HG03575 (cell line): Measurements from ENCODE around the gene CMYA5.

ENCODE experiments used
- ATAC-seq: cut with Tn5 transposase; IDR thresholded peaks from one replicate; pipeline ENCODE4 v1.9.1; 2021; ENCODE audit not compliant: unreplicated experiment, insufficient number of reproducible peaks, low FRiP score; ENCODE audit errors: extremely low read depth

The CMYA5 gene

GRCh38 chr5:79785983-79786382 is 96.3 kb downstream of the CMYA5 start:
- no peak for ATAC-seq

- ATAC-seq: no peak
Measured at GRCh38 chr5:79787448-79787847, 97.8 kb downstream of the CMYA5 start.

DNA sequence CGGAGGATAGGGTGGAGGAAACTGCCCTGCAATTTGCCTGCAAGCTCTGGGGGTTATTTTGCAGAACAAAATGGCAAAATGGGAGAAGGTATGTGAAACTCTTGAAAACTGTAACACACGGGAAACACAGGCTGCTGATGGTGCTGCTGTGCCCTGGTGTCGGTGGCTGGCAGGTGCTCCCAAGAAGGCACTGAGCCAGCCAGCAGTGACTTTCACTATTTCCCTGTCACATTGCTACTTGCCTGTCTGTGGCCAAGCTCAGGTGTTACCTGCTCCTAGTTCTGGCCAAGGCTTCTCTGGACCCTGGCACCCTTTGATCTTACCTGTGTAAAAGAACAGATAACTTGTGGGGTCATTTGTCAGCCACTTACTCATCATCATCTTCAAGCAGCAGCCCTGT is 102.2 kb downstream of the CMYA5 start:
- ATAC-seq: no peak

GRCh38 chr5:79792463-79792862 is 102.8 kb downstream of the CMYA5 start:
- no peak for ATAC-seq

GRCh38 chr5:79793304-79793703 is 103.7 kb downstream of the CMYA5 start:
- no peak for ATAC-seq

DNA sequence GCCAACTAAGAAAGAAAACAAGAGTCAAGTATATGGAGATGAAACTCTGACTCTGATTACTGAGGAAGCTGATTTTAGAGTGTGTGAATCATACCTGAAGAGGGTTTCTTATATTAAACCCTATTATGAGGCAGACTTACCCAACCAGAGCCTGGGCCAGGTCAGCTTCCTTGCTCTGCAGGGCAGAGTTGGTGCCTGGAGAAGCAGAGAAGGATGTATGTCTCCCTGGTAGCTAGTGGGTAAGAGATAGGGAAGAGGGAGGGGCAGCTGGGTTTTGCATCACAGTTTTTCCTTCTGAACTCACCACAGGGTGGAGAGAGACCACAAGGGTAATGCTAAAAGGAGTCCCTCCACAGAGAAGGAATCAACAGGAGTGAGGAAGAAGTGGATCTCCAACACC is 104.1 kb downstream of the CMYA5 start:
- no peak for ATAC-seq

- no peak for ATAC-seq
Measured at GRCh38 chr5:79794347-79794746, 104.7 kb downstream of the CMYA5 start.

DNA sequence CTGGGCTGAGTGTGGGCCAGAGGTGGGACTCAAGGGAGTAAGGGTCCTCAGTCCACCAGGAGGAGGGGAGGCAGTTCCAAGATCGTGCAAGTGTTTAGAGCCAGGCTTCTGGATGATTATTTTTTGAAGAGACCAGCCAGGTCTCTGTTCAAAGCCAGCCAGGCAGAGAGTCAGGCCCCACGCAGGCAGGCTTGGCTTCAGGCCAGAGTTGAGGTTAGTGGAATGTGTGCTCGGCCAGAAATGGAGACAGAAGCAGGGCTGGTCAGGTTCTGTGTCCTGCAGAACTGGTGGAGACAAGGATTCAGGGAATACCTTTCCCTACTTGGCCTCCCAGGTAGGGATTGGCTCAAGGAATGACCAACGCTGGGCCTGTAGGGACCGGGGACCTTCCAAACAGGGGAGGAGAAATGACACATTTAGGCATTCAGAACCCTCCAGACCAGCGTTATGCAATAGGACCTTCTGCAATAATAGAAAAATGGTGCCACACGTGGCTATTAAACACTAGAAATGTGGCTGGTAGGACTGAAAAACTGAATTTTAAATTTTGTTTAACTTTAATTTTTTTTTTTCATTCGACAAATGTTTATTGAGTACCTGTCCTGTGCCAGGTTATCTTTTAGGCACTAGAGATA is 106.2 kb downstream of the CMYA5 start:
- ATAC-seq: no peak

- no peak for ATAC-seq
Measured at GRCh38 chr5:79798893-79799590, 109.4 kb downstream of the CMYA5 start.

DNA sequence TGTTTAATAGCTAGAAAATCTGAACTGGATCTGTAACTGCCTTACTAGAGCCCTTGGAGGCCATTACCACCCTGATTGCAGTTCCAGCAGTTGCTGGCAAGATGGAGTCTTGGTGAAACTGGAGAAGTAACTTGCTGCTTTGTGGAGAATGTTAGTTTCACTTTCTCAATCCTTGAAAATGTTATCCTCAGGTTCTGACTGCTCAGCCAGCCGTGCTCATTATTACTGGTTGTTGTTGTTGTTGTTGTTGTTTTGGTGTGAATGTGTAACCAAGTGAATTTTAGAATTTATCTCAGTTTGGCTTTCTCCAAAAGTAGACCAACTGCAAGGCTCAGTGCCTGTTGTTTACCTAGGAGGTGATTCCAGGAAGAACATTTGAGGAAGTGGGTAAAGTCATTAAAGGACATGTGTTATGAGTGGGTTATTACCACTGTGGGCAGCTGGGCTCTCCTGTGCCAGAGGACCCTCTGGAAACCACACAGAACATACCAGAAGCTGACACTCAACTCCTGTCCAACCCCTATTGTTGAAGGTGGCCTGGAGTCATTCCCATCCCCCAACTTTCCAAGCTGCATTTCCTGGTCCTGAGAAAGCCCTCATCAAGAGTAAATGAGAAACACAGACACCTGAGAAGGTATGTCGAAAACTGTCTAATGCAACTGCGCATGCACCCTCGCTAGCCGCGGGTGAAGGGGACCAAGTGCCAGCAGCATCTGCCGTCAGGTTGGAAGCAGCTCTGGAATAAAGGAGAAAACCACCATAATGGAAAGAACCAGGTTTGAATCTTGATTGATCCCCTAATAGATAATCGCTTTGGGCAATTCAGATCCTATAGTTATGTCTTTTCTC is 111.6 kb downstream of the CMYA5 start:
- no peak for ATAC-seq

DNA sequence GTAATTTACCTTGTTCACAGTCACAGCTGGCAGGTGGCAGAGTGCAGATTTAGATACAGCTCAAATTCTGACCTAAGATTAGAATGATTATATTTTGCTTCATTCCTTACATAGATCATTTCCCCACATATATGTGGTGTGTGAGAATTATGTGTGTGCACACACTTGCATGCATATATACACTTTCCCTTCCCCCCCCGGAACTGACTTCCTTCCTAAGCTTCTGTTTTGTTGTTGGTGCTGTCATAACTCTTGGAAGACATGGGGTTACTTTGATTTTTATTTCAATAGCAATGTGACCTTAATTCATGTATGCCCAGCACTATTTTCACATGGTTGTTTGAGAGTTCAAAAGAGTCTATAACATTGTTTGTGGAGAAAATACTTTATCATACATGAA is 112.8 kb downstream of the CMYA5 start:
- no peak for ATAC-seq

DNA sequence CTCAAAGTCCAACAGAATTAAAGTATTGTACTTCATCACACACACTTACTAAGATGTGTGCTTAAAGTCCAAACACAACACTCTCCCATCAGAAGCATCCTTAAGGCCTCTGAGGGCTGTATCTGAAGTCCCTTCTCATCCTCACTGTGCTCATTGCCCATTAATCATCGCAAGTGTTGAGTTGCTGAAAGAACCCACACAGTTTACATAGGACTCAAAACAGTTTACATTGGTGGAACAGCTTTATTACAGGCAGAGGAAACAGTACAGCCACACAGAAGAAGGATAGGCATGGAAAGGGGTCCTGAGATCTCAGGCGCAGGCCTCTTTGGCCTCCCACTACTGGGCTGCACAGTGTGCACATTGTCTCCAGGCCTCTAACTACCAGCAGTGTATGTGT is 113.4 kb downstream of the CMYA5 start:
- no peak for ATAC-seq

DNA sequence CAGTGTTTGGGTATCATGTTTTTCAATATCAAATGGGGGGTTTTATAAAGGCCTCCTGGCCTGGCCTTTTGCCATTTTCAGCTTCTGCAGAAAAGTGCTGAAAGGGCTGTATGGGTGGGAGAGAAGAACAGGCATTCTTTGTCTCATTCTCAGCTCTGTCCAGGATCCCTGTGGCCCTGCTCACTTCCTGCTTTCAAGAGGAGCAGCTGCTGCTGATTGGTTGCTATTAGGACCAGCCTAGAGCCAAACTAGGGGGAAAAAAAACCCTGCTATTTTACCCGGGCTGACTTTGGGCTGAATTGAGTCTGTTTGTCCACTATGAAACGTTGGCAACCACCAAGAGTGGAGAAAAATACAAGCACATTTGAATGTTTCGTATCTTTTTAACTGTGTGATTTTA is 117.1 kb downstream of the CMYA5 start:
- ATAC-seq: no peak

GRCh38 chr5:79809743-79810142 is 120.1 kb downstream of the CMYA5 start:
- ATAC-seq: no peak

- ATAC-seq: no peak
Measured at GRCh38 chr5:79811081-79811480, 121.4 kb downstream of the CMYA5 start.

GRCh38 chr5:79811904-79812303 is 122.3 kb downstream of the CMYA5 start:
- ATAC-seq: no peak

DNA sequence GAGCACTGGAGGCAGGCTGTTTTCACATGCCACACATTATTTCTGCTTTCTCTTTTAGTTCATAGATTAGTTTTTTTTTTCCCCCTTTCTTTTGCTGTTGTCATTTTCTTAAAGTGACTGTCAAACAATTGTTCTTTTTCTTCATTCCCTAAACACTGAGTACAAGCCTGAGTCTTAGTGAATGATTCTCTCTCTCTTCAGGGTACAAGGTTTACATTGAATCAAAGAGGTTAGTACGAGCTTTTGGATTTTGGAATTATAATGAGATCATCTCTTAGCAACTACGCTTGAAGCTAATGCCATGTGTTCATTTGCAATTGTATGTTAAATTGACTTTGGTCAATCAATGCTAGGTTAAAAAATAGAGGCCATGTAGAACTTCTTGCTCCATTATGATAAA is 125.1 kb downstream of the CMYA5 start:
- ATAC-seq: no peak

DNA sequence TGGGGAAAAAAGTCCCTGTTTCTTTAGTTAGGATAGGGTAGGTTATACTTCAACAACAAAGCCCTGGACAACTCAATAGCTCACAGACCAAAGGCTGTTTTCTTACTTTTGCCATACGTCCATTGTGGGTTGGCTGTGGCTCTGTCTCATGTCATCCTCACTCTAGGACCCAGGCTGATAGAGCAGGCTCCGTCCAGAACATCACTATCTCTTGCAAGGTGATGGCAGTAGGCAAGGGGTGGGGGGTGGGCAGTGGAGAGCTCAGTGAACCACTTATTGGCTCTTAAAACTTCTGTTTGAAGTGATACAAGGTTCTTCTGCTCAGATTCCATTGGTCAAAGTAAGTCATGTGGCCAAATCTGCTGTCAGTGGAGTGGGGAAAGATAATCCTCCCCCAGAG is 126.4 kb downstream of the CMYA5 start:
- ATAC-seq: no peak

GRCh38 chr5:79820648-79821047 is 131.0 kb downstream of the CMYA5 start:
- ATAC-seq: no peak

- ATAC-seq: no peak
Measured at GRCh38 chr5:79824444-79824843, 134.8 kb downstream of the CMYA5 start.
